Neural progenitor cell (in vitro differentiated cells): ENCODE measurements around the gene RSPH6A.

Experiments
- CTCF ChIP-seq: fragments of 200-600 bp; sonication (generic); IDR thresholded peaks from 2 replicates; pipeline ENCODE4 v1.5.1; 2017; ENCODE audit warnings: antibody characterized with exemption, mild to moderate bottlenecking
- EZH2 ChIP-seq: fragments of 200-600 bp; sonication (generic); IDR thresholded peaks from 2 replicates; pipeline ENCODE4 v1.6.1; 2017; ENCODE audit warnings: antibody characterized with exemption, mild to moderate bottlenecking, moderate library complexity
- EZH2phosphoT487 ChIP-seq: fragments of 200-600 bp; sonication (generic); IDR thresholded peaks from 2 replicates; pipeline ENCODE4 v1.6.1; 2017; ENCODE audit warnings: antibody characterized with exemption

DNA sequence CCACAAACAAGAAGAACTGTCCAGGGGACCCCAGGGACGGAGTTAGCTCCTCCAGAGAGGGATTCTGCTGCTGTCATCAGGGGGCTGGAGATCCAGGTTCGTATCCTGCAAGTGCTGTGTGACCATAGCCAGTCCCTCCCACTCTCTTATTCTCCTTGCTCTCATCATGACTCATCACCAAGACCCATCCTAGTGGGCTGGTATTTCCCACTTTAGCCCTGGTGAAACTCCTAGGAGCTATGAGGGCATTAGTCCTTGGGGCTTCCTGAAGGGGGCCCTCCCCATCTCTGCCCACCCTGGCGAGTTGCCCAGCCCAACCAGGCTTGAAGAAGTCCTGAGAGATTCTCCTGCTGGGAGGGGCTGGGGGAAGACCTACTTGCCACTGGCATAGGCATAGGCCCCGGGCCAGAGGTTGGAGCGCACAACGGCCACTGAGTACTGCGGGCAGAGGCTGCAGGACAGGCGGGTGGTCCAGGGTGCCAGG, 15.0 kb downstream of the RSPH6A start:
- no peak for TF ChIP-seq CTCF
- no peak for TF ChIP-seq EZH2
- TF ChIP-seq EZH2phosphoT487: no peak
